ENCODE data around the gene BAIAP3. TPM values are rescaled to one million over a fixed set of nuclear protein-coding genes. Genes with fewer than 3 reads are reported as not detected.
A peak's percentile ranks its signal among the peaks of the same experiment; 100 is the strongest.

The BAIAP3 gene
- total and polyA plus RNA-seq, 2 of the 4 experiments (the other 2 are of a cell fraction) = 0.36 to 0.65 TPM

DNA sequence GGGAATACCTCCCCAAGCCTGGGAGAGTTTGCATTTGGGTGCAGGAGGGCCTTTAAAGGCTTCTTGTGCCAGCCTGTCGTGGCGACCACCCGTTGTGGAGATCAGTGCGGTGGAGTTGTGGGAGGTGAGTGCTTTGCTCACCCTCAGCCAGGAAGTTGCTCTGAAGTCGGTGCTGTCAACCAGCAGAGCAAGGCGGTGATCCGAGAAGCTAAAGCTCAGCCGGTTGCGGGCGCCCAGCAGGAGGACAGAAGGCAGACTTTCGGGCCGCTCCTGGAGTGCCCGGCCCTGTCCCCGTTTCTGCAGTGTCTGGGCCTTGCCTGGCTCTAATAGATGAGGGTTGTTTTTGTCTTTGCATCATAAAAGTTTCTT is 22.6 kb upstream of the BAIAP3 start:
- Histone ChIP-seq H3K18ac (ENCODE audit: low read depth, low read length) (no peak overlapping the region), H2BK20ac (ENCODE audit: low read depth, low read length) (no peak overlapping the region), H3K4me2 (ENCODE audit: low read depth, low read length) (peak overlapping the region; percentile 97), H2BK120ac (ENCODE audit: low read depth, low read length) (no peak overlapping the region), H3K23ac (ENCODE audit: low read depth, low read length) (peak overlapping the region; percentile 55), H3K36me3 (ENCODE audit: control insufficient read depth, insufficient read depth, low read length) (peaks cover 30% of the 10 kb centered on the region), H3K79me1 (ENCODE audit: low read depth in 1 of 2, low read length in 2 of 2) (peaks cover 3 to 21% of the 10 kb centered on the region in 2 experiments), H4K20me1 (ENCODE audit: insufficient read depth, low read length) (peaks cover 60% of the 10 kb centered on the region), H3K56ac (ENCODE audit: extremely low read depth, insufficient read depth, low read length) (no peak overlapping the region), H4K5ac (ENCODE audit: low read depth, low read length) (no peak overlapping the region), H3K27me3 (ENCODE audit: control insufficient read depth, insufficient read depth, low read length) (no peaks in the 10 kb centered on the region), H3K4me3 (ENCODE audit: insufficient read depth, low read depth, low read length) (peak overlapping the region; percentile 90), H3K9ac (ENCODE audit: low read depth, low read length) (peak overlapping the region; percentile 90), H2BK15ac (ENCODE audit: low read depth, low read length) (no peak overlapping the region), H2BK5ac (ENCODE audit: low read depth, low read length, poor library complexity, severe bottlenecking) (no peak overlapping the region), H3K4ac (ENCODE audit: low read depth, low read length) (no peak overlapping the region), H2AK5ac (ENCODE audit: low read depth, low read length) (no peak overlapping the region), H4K91ac (ENCODE audit: insufficient read depth, low read depth, low read length) (no peak overlapping the region), H3K9me3 (ENCODE audit: control insufficient read depth, insufficient read depth, low read length) (no peaks in the 10 kb centered on the region), H4K8ac (ENCODE audit: low read depth in 2 of 2, low read length in 2 of 2) (no peak overlapping the region), H2AFZ (replicated peaks; ENCODE audit: low read length, poor library complexity) (no peak overlapping the region), H3K4me1 (ENCODE audit: control insufficient read depth, insufficient read depth, low read length) (peaks cover 15% of the 10 kb centered on the region), H2AK9ac (replicated peaks; ENCODE audit: low read depth, low read length, poor library complexity) (peak overlapping the region; percentile 79), H3K14ac (replicated peaks; ENCODE audit: low read depth, low read length) (no peak overlapping the region; the same call in 1 of the 2 replicates), H3K27ac (ENCODE audit: insufficient read depth, low read length) (peak overlapping the region; percentile 45; the same call in 1 of the 2 replicates), H3K9me1 (ENCODE audit: insufficient read depth, low read length) (peaks cover 7% of the 10 kb centered on the region)
- ChIA-PET CTCF (no interaction called here), POLR2A (ENCODE audit: unreplicated experiment) (no interaction called here)
- dilution Hi-C loops (cut with HindIII; ENCODE audit: low sequenced_read_pairs, unreplicated experiment) = no loop called here
- in situ Hi-C loops (cut with MboI; ENCODE audit: low sequenced_read_pairs) = no loop called here
- ATAC-seq (ENCODE audit: low read depth) (no peak), DNase-seq (no peak)
- WGBS, 2 experiments (ENCODE audit: extremely low coverage in 2 of 2, insufficient read length in 1 of 2) = no CpG with 5 or more reads among the region's 14 CpGs
- BruUV-seq (replicated peaks) = no TSS peak
- intact Hi-C loops (cut with micrococcal nuclease) = no loop called here
- TF ChIP-seq MXI1 (IDR thresholded peaks at IDR 0.05; ENCODE audit: borderline replicate concordance, low read depth, low read length) = peak; percentile 28; the same call in 1 of the 2 replicates
- no peak for TF ChIP-seq MAFK (IDR thresholded peaks at IDR 0.05; ENCODE audit: low read depth, low read length)

Measured in IMR-90 (cell line).